A549 (cell line): Measurements from ENCODE around the gene XK. TPM values are rescaled to one million over a fixed set of nuclear protein-coding genes. Genes with fewer than 3 reads are reported as not detected.

Source experiments
- ATAC-seq, 2 experiments: fragments of 200-7000 bp in 1 of 2; fragments of >200 bp in 1 of 2; cut with Nextera tagmentation in 1 of 2; cut with Tn5 transposase in 1 of 2; 3 replicates each; pipeline versions ENCODE4 v1.8.0 to v1.9.1; 2018 to 2020; ENCODE audit warnings: mild to moderate bottlenecking in 1 of 2, moderate library complexity in 1 of 2
- CTCF ChIA-PET: fragments of 300-600 bp; sonication (Branson Sonifier 250); formaldehyde crosslinking; extraction: SDS; loops from one replicate; lab custom pipeline; 2021; ENCODE audit warnings: antibody characterized with exemption, inconsistent platforms; lab: Yijun Ruan, JAX
- POLR2A ChIA-PET: fragments of 350-600 bp; formaldehyde crosslinking; extraction: SDS; loops from one replicate; lab custom pipeline; 2021; ENCODE audit warnings: antibody characterized with exemption, inconsistent platforms; lab: Yijun Ruan, JAX
- DNase-seq, 2 experiments: peaks; one replicate each; pipeline versions ENCODE4 v3.0.0 to v3.0.0-alpha.2; 2011 to 2016; ENCODE audit warnings: low read depth in 1 of 2, low spot score in 1 of 2
- FAIRE-seq: peaks from 2 replicates; lab custom pipeline; 2011; peaks lifted over from hg19 to GRCh38; lab: Jason Lieb, UNC
- H3K27ac ChIP-seq, 2 experiments: fragments of >200 bp; sonication (Bioruptor Twin); formaldehyde crosslinking; 3 replicates each; pipeline ENCODE4 v1.5.1; 2016 to 2017
- H3K4me1 ChIP-seq: fragments of >200 bp; sonication (Bioruptor Twin); formaldehyde crosslinking; 3 replicates; pipeline ENCODE4 v1.6.1; 2016
- H3K4me2 ChIP-seq: fragments of >200 bp; sonication (Bioruptor Twin); formaldehyde crosslinking; 3 replicates; pipeline ENCODE4 v1.6.1; 2016
- H3K4me3 ChIP-seq: fragments of >200 bp; sonication (Bioruptor Twin); formaldehyde crosslinking; 3 replicates; pipeline ENCODE4 v1.5.1; 2016
- H3K9me3 ChIP-seq: fragments of >200 bp; sonication (Bioruptor Twin); formaldehyde crosslinking; 3 replicates; pipeline ENCODE4 v1.6.1; 2016
- CBX2 ChIP-seq: fragments of 200-600 bp; sonication (generic); IDR thresholded peaks from 2 replicates; pipeline ENCODE4 v1.6.1; 2016; ENCODE audit warnings: low read depth, mild to moderate bottlenecking, borderline replicate concordance
- CBX8 ChIP-seq: fragments of 200-600 bp; sonication (generic); IDR thresholded peaks from 2 replicates; pipeline ENCODE4 v1.6.1; 2016
- CHD4 ChIP-seq: fragments of 200-600 bp; sonication (generic); IDR thresholded peaks from 2 replicates; pipeline ENCODE4 v1.6.1; 2016; ENCODE audit warnings: antibody characterized with exemption, mild to moderate bottlenecking, borderline replicate concordance
- EHF ChIP-seq: fragments of 250-450 bp; sonication (Bioruptor Pico); IDR thresholded peaks from 2 replicates; pipeline ENCODE4 v1.5.0; 2020; ENCODE audit warnings: mild to moderate bottlenecking
- FOSL2 ChIP-seq, 2 experiments: fragments of 450-650 bp in 1 of 2; fragments of >200 bp in 1 of 2; sonication (Bioruptor Twin) in 1 of 2; formaldehyde crosslinking; IDR thresholded peaks; 2 replicates each; pipeline versions ENCODE4 v1.5.0 to v1.6.1; 2016 to 2020; ENCODE audit warnings: mild to moderate bottlenecking in 1 of 2, moderate library complexity in 1 of 2
- FOXS1 ChIP-seq: fragments of 250-450 bp; sonication (Bioruptor Pico); IDR thresholded peaks from 2 replicates; pipeline ENCODE4 v1.5.0; 2020; ENCODE audit warnings: mild to moderate bottlenecking, moderate library complexity
- HDAC2 ChIP-seq: fragments of 200-600 bp; sonication (generic); IDR thresholded peaks from 2 replicates; pipeline ENCODE4 v1.6.1; 2016
- HOXA7 ChIP-seq: fragments of 250-450 bp; sonication (Bioruptor Pico); IDR thresholded peaks from 2 replicates; pipeline ENCODE4 v1.5.0; 2020; ENCODE audit warnings: mild to moderate bottlenecking, moderate library complexity
- HOXB5 ChIP-seq: fragments of 250-450 bp; sonication (Bioruptor Pico); IDR thresholded peaks from 2 replicates; pipeline ENCODE4 v1.5.0; 2020; ENCODE audit warnings: mild to moderate bottlenecking, moderate library complexity
- MAZ ChIP-seq: fragments of 150-350 bp; IDR thresholded peaks from 2 replicates; pipeline ENCODE4 v1.6.1; 2014; ENCODE audit warnings: antibody characterized with exemption, low read depth, low read length, borderline replicate concordance
- NPAS2 ChIP-seq: fragments of 250-450 bp; sonication (Bioruptor Pico); IDR thresholded peaks from 2 replicates; pipeline ENCODE4 v1.8.0; 2022; ENCODE audit warnings: mild to moderate bottlenecking, moderate library complexity, borderline replicate concordance
- PHF8 ChIP-seq: fragments of 200-600 bp; sonication (generic); IDR thresholded peaks from 2 replicates; pipeline ENCODE4 v1.6.1; 2016; ENCODE audit warnings: low read depth, mild to moderate bottlenecking, antibody characterized with exemption, moderate library complexity, borderline replicate concordance
- RARB ChIP-seq: fragments of 250-450 bp; sonication (Bioruptor Pico); IDR thresholded peaks from 2 replicates; pipeline ENCODE4 v1.8.0; 2021; ENCODE audit warnings: mild to moderate bottlenecking, moderate library complexity
- RNF2 ChIP-seq: fragments of 200-600 bp; sonication (generic); IDR thresholded peaks from 2 replicates; pipeline ENCODE4 v1.6.1; 2016; ENCODE audit warnings: low read depth, mild to moderate bottlenecking, antibody characterized with exemption, moderate library complexity, borderline replicate concordance
- ZC3H11A ChIP-seq: fragments of 450-650 bp; IDR thresholded peaks from 2 replicates; pipeline ENCODE4 v1.6.1; 2014; ENCODE audit warnings: antibody characterized with exemption, mild to moderate bottlenecking
- ZFP36 ChIP-seq: fragments of 450-650 bp; IDR thresholded peaks from 2 replicates; pipeline ENCODE4 v1.6.1; 2014; ENCODE audit warnings: borderline replicate concordance; ENCODE audit not compliant: partially characterized antibody
- ZSCAN20 ChIP-seq: fragments of 250-450 bp; sonication (Bioruptor Pico); IDR thresholded peaks from 2 replicates; pipeline ENCODE4 v1.8.0; 2022; ENCODE audit warnings: mild to moderate bottlenecking, moderate library complexity
- WGBS: methylation state at CpG from one replicate; pipeline ENCODE4 v1.1.6; 2017; ENCODE audit errors: missing lambda C conversion rate; 5-methylcytosine and 5-hydroxymethylcytosine counted together
- polyA plus RNA-seq, 4 experiments: library from polyadenylated mRNA; depleted of rRNA in 3 of 4; stranded (reverse); fragments of >200 nt; fragmentation: RNase III in 1 of 4; extraction: RNeasy Plus Mini Kit Qiagen cat#74134 plus additional on column Dnase treatment in 1 of 4; gene quantifications; 2 replicates in 3 of 4; 3 replicates in 1 of 4; pipeline ENCODE4 v1.2.3, GENCODE V29; 2011 to 2017
- TF ChIP-seq, protein P1 (sequence below): fragments of 250-450 bp; sonication (Bioruptor Pico); IDR thresholded peaks from 2 replicates; pipeline ENCODE4 v1.5.0; 2020; ENCODE audit warnings: low read depth, mild to moderate bottlenecking, moderate library complexity
- TF ChIP-seq, protein P2 (sequence below): IDR thresholded peaks from 2 replicates; pipeline ENCODE4 v1.6.1; 2012
- TF ChIP-seq, protein P3 (sequence below): fragments of >200 bp; sonication (Bioruptor Twin); formaldehyde crosslinking; IDR thresholded peaks from 3 replicates; pipeline ENCODE4 v1.6.1; 2016

XK gene
- polyA plus RNA-seq, 2 of the 4 experiments (the other 2 are of a cell fraction) = 0.34 to 1.2 TPM

DNA sequence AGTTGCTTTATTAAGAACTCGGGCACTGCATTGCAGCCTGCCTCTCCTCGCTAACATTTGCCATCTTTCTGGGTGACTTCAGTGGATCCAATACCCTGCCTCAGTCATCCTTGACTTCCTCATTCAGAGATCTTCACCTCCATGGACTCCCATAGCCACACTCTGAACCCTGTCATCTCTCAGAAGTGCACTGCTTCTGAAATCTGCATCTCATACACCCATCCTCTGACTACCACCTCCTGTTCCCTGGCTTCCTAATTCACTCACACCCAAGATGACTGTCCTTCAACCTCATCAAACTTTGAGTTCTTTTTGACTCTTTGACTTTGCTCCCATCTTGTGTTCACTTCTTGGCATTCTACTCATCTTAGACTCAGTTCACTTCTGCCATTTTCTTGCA, 68.9 kb downstream of the XK start:
- Histone ChIP-seq H3K4me3 (no peak overlapping the region), H3K9me3 (no peaks in the 10 kb centered on the region), H3K27ac (no peak overlapping the region), H3K4me1 (no peaks in the 10 kb centered on the region), H3K4me2 (no peak overlapping the region)
- DNase-seq (no peak), FAIRE-seq (no peak), ATAC-seq (no peak)
- WGBS = 20% methylated on average over 1 of the region's 2 CpGs
- CTCF ChIA-PET = interaction anchor here (2.1 kb wide), 1 partner anchor 10 kb away, joined by 10 read pairs; no protein-coding TSS in a partner anchor
- TF ChIP-seq, protein P1, sequence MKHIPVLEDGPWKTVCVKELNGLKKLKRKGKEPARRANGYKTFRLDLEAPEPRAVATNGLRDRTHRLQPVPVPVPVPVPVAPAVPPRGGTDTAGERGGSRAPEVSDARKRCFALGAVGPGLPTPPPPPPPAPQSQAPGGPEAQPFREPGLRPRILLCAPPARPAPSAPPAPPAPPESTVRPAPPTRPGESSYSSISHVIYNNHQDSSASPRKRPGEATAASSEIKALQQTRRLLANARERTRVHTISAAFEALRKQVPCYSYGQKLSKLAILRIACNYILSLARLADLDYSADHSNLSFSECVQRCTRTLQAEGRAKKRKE (CRISPR knock-in tag) = no peak
- TF ChIP-seq HOXB5 (no peak), NPAS2 (CRISPR knock-in tag) (no peak), ZSCAN20 (CRISPR knock-in tag) (no peak), MAZ (no peak), ZFP36 (no peak), EHF (CRISPR knock-in tag) (no peak), RARB (no peak), CBX2 (no peak), HOXA7 (CRISPR knock-in tag) (no peak), FOXS1 (CRISPR knock-in tag) (no peak), RNF2 (no peak), FOSL2 (IDR thresholded peaks at IDR 0.05) (no peak), FOSL2 (CRISPR knock-in tag; IDR thresholded peaks at IDR 0.05) (no peak)
- TF ChIP-seq, protein P2, sequence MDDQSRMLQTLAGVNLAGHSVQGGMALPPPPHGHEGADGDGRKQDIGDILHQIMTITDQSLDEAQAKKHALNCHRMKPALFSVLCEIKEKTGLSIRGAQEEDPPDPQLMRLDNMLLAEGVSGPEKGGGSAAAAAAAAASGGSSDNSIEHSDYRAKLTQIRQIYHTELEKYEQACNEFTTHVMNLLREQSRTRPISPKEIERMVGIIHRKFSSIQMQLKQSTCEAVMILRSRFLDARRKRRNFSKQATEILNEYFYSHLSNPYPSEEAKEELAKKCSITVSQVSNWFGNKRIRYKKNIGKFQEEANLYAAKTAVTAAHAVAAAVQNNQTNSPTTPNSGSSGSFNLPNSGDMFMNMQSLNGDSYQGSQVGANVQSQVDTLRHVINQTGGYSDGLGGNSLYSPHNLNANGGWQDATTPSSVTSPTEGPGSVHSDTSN = no peak
- TF ChIP-seq, protein P3, sequence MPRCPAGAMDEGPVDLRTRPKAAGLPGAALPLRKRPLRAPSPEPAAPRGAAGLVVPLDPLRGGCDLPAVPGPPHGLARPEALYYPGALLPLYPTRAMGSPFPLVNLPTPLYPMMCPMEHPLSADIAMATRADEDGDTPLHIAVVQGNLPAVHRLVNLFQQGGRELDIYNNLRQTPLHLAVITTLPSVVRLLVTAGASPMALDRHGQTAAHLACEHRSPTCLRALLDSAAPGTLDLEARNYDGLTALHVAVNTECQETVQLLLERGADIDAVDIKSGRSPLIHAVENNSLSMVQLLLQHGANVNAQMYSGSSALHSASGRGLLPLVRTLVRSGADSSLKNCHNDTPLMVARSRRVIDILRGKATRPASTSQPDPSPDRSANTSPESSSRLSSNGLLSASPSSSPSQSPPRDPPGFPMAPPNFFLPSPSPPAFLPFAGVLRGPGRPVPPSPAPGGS = no peak
- POLR2A ChIA-PET = no interaction called here

DNA sequence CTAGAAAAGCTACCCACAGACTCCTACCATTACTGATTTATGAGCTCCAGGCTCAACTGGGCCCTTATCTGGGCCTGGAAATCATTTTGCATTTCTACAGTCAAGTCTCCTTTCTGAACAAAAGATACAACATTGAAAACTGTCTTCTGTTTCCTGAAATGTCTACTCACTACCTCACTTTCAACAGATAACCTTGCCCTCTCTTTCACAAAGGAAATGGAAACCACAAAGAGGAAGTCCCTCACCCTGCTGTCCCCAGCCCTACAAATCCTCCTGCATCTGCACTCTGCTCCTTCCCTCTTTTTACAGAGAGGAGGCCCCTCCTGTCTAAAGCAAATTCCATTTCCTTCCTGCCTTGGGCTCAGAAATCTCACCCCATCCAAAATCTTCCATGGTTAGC, 69.4 kb downstream of the XK start:
- FAIRE-seq (no peak), DNase-seq (no peak)
- POLR2A ChIA-PET = no interaction called here
- H3K27ac ChIP-seq = no peak overlapping the region
- no peaks in the 10 kb centered on the region for H3K4me1 ChIP-seq
- TF ChIP-seq HDAC2 = no peak
- no peak for TF ChIP-seq ZFP36
- TF ChIP-seq CHD4 = no peak
- TF ChIP-seq FOXS1 (CRISPR knock-in tag) = no peak
- no peak for TF ChIP-seq ZC3H11A
- TF ChIP-seq, all 56 proteins: peak for 0
- CTCF ChIA-PET = no interaction called here
- H3K9me3 ChIP-seq = no peaks in the 10 kb centered on the region
- H3K4me2 ChIP-seq = no peak overlapping the region
- no peak for ATAC-seq
- H3K4me3 ChIP-seq = no peak overlapping the region

DNA sequence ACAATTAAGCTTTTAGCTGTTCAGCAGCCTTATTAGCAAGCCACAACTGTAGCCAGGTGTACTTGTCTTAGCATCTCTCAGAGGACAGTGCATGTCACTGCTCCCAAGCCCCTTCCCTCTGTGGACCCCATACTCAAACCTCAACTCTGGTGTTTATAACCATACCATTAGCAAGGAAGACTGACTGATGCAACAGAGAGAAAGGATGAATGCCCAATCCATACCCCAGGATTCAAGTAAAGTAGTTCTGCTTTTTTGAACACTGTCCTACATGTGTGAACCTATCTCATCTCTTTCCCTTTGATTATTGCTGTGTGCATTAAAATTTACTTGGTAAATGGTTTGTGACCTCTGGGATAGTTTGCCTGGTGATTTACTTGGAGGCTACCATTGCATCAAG, 71.5 kb downstream of the XK start:
- TF ChIP-seq CBX8 = no peak
- TF ChIP-seq PHF8 = no peak
- FAIRE-seq = no peak

More for the DNA sequence above, 71.5 kb downstream of the XK start:
- Histone ChIP-seq H3K27ac (no peak overlapping the region), H3K9me3 (no peaks in the 10 kb centered on the region), H3K4me2 (no peak overlapping the region), H3K4me3 (no peak overlapping the region), H3K4me1 (no peaks in the 10 kb centered on the region)
- ChIA-PET CTCF (interaction anchor here (0.6 to 1.0 kb wide), 2 partner anchors 10 to 418 kb away, joined by 3 to 4 read pairs; no protein-coding TSS in a partner anchor), POLR2A (no interaction called here)
- no peak for ATAC-seq
- no peak for DNase-seq
